Measurements from ENCODE around the gene DLG1.

The DLG1 gene

DNA sequence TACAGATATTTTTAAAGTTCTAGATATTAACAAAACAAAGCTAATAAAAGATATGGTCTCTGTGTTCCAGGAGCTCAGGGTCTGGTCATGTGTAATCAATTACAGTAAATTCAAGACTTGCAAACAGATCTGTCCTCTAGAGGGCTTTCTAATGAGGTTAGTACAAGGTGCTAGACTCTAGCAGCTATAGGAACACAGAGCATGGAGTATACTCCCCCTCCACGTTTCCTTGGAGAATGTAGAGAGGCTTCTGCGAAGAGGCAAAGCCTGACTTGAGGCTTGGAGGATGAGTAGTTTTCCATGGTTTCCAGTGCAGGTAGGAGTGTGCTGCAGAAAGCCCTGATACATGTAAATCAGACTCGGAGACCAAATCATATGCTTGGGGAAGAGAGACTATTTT lies 32.7 kb upstream of the DLG1 start:
- Mint-ChIP-seq H3K27ac (no peak overlapping the region), H3K4me1 (no peaks in the 10 kb centered on the region), H3K36me3 (no peaks in the 10 kb centered on the region), H3K9me3 (no peaks in the 10 kb centered on the region), H3K4me3 (no peak overlapping the region)
- ATAC-seq (no peak), DNase-seq (ENCODE audit: low spot score in 2 of 2) (no peak)

DNA sequence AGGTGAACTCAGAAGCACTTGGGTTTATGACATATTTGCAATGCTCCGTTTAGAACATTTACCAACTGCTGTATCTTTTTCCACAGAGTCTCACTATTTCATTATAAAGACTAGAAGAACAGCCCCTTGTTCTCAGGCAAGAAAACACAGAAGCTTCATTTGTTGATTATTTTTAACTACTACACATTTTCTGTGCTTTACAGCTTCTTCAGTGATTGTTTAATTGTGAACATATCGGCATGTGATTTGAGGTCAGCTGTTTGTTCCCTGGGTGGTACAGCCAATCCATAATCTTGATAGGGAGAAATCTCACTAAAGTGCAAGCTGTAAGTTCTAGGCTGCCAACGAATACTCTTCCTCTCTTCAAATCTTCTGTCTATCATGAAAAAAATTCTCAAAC lies 31.0 kb upstream of the DLG1 start:
- DNase-seq (ENCODE audit: low spot score in 2 of 2) (no peak), ATAC-seq (no peak)
- Mint-ChIP-seq H3K9me3 (no peaks in the 10 kb centered on the region), H3K4me3 (no peak overlapping the region), H3K36me3 (no peaks in the 10 kb centered on the region), H3K27ac (no peak overlapping the region), H3K4me1 (peaks cover 7% of the 10 kb centered on the region)

DNA sequence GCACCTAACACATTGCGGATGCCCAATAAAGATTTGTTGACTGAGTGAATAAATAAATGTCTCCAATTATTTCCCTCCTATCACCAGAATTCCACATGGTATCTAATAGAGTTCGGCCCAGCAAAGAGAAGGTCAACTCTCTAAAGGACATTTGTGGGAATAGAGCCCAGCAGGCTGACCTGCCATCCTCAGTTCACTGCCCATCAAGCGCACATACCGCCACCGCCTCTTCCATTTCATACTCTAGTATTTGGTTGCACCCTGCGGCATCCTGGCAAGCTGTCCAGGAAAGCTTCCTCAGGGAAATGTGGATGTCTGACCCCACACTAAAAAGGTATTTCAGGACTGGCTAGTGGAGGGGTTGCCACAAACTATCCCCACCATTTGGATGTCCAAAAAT lies 29.8 kb upstream of the DLG1 start:
- Mint-ChIP-seq H3K36me3 (no peaks in the 10 kb centered on the region), H3K9me3 (no peaks in the 10 kb centered on the region), H3K4me3 (no peak overlapping the region)

DNA sequence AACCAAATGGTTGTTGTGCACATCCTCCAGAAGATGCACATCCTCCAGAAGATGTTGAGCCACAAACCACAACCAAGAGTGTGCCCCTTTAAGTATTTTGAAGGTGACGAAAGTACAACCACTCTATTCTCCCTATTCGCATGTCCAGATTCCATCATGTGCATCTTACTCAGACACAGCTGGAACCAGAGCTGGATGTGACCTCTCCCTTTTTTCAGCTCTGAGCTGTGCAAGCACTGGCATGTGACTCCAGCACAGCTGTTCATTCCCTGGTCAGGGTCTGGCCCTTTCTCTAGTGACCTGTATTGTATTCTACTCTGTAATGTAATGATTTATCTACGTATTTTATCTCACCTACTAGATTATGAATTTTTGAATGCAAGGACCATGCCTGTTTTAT lies 29.3 kb upstream of the DLG1 start:
- no peak overlapping the region for H3K27ac Mint-ChIP-seq
- DNase-seq (ENCODE audit: low spot score in 2 of 2): no peak
- H3K9me3 Mint-ChIP-seq: no peaks in the 10 kb centered on the region
- H3K4me1 Mint-ChIP-seq: peaks cover 7% of the 10 kb centered on the region
- H3K4me3 Mint-ChIP-seq: no peak overlapping the region
- no peaks in the 10 kb centered on the region for H3K36me3 Mint-ChIP-seq
- no peak for ATAC-seq

More for the DNA sequence above, 29.8 kb upstream of the DLG1 start:
- ATAC-seq (no peak), DNase-seq (ENCODE audit: low spot score in 2 of 2) (no peak)
- Mint-ChIP-seq H3K27ac (no peak overlapping the region), H3K4me1 (peaks cover 7% of the 10 kb centered on the region)

DNA sequence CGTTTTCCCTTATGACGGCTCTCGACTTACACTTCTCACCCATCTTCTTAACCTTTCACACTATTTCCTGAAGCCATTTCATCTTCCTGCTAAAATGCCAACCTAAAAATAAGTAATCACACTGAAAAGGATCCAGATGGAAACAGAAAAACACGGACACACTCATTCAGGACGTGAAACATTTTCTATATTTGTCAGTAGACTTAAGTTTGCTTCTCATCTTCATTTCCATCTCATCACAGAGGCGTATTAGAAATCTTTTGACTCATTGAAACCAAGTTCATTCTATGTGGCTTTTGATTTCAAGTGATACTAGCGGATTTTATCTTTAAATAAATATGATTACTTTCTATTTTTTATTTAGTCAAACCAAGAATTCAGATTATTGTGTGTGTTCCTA lies 27.4 kb upstream of the DLG1 start:
- DNase-seq (ENCODE audit: low spot score in 2 of 2) (no peak), ATAC-seq (peak; percentile 92)
- H3K36me3 Mint-ChIP-seq: no peaks in the 10 kb centered on the region
- H3K27ac Mint-ChIP-seq: no peak overlapping the region
- H3K4me1 Mint-ChIP-seq: peaks cover 7% of the 10 kb centered on the region
- H3K4me3 Mint-ChIP-seq: no peak overlapping the region
- peaks cover 2% of the 10 kb centered on the region for H3K9me3 Mint-ChIP-seq

DNA sequence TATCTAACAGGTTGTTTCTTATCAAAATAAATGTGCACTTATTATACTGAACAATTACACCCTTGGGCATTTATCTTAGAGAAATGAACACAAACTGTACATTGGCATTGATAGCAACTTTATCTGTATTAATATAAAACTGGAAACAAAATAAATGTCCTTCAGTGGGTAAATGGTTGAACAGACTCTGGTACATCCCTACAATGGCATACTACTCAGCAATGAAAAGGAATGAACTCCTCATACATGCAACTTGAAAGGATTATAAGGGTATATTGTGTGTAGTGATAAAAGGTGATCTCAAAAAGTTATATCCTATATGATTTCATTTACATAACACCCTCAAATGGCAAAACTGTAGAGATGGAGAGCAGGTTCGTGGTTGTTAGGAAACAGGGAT lies 23.7 kb upstream of the DLG1 start:
- Mint-ChIP-seq H3K4me3 (no peak overlapping the region), H3K36me3 (no peaks in the 10 kb centered on the region), H3K9me3 (peaks cover 2% of the 10 kb centered on the region), H3K4me1 (peaks cover 7% of the 10 kb centered on the region), H3K27ac (no peak overlapping the region)
- DNase-seq (ENCODE audit: low spot score in 2 of 2) (no peak), ATAC-seq (no peak)

DNA sequence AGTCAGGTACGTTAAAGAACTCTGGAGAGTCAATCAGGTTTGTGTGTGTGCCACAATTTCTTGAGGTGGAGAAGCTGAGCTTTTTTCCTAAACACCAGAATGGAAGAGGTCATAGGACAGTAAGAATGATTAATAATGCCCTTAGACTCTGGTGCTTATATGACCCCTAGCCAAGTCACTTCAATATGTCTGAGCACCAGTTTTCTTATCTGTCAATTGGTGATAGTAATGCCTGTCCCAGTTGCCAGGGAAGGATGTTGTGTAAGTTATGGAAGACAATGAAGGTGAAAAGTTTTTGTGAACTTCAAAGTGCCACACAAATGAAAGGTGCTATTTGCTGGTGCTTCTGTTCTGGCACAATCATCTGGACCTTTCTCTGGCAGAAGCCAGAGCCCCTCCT lies 22.2 kb upstream of the DLG1 start:
- no peaks in the 10 kb centered on the region for H3K36me3 Mint-ChIP-seq
- H3K4me3 Mint-ChIP-seq: no peak overlapping the region
- ATAC-seq: no peak
- peaks cover 2% of the 10 kb centered on the region for H3K9me3 Mint-ChIP-seq
- H3K27ac Mint-ChIP-seq: no peak overlapping the region
- H3K4me1 Mint-ChIP-seq: peaks cover 2% of the 10 kb centered on the region
- no peak for DNase-seq (ENCODE audit: low spot score in 2 of 2)

DNA sequence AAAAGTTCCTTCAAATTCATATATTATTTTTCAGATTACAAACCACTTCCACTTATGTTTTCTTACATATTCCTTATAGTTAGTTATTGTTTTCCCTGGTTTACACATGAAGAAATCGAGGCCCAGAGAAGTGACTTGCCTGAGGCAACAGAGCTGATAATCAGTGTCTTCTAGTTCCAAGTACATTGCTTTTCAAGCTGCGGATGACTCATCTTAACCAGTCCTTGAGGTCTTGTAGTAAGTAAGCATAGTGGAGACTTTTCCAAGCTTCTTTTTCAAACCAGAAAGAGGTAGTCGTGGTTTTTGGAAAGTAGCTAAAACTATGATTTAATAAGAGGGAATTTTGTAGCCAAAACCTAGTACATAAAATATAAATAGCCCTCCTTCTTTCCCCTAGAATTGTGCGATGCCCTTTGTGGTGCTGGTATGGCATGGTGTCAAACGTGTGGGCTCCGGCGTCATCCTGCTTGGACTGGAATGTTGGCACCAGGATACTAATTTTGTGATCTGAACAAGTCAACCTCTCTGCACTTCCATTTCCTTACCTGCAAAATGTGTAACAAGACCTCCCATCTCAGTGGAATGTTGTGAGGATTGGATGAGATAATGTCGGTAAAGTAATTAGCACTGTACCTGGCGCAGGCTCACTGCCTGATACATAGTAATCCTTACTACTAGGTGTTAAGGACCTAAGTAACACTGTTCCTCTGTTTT lies 19.0 kb upstream of the DLG1 start:
- ATAC-seq (no peak), DNase-seq (ENCODE audit: low spot score in 2 of 2) (no peak)
- Mint-ChIP-seq H3K4me3 (no peak overlapping the region), H3K27ac (no peak overlapping the region), H3K9me3 (peaks cover 2% of the 10 kb centered on the region), H3K4me1 (no peaks in the 10 kb centered on the region), H3K36me3 (no peaks in the 10 kb centered on the region)

DNA sequence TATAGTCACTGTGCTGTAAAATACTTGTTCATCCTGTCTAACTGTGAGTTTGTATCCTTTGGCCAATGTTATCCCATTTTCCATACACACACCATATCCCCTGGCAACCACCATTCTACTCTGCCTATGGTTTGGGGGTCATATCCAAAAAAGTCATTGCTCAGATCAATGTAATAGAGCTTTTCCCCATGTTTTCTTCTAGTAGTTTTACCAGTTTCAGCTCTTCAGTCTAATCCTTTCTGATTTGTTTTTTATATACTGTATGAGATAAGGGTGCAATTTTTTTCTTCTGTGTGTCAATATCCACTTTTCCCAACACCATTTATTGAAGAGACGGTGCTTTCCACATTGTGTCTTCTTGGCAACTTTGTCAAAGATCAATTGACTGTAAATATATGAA lies 14.0 kb upstream of the DLG1 start:
- no peak for ATAC-seq
- no peaks in the 10 kb centered on the region for H3K36me3 Mint-ChIP-seq
- no peak overlapping the region for H3K27ac Mint-ChIP-seq
- H3K4me1 Mint-ChIP-seq: peaks cover 11% of the 10 kb centered on the region
- no peaks in the 10 kb centered on the region for H3K9me3 Mint-ChIP-seq
- no peak overlapping the region for H3K4me3 Mint-ChIP-seq
- DNase-seq (ENCODE audit: low spot score in 2 of 2): no peak

DNA sequence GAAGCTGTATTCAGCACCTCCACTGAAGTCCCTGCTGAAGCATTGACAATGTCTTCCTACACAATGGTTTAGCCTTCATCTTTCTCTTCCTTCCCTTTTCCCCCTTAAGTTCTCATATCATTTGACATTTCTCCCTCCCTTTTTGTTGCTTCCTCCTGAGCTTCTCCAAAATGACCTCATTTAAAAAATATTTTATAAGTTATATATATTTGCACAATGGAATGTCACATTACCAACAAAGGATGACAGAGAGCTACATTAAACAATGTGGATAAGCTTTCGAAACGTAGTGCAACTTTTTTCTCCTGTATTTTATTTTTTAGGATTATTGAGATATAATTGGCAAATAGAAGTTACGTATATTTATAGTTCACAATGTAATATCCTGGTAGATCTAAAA lies 13.2 kb upstream of the DLG1 start:
- DNase-seq (ENCODE audit: low spot score in 2 of 2): no peak
- no peak for ATAC-seq
- no peaks in the 10 kb centered on the region for H3K9me3 Mint-ChIP-seq
- no peak overlapping the region for H3K4me3 Mint-ChIP-seq
- H3K27ac Mint-ChIP-seq: no peak overlapping the region
- H3K36me3 Mint-ChIP-seq: no peaks in the 10 kb centered on the region
- peaks cover 12% of the 10 kb centered on the region for H3K4me1 Mint-ChIP-seq

DNA sequence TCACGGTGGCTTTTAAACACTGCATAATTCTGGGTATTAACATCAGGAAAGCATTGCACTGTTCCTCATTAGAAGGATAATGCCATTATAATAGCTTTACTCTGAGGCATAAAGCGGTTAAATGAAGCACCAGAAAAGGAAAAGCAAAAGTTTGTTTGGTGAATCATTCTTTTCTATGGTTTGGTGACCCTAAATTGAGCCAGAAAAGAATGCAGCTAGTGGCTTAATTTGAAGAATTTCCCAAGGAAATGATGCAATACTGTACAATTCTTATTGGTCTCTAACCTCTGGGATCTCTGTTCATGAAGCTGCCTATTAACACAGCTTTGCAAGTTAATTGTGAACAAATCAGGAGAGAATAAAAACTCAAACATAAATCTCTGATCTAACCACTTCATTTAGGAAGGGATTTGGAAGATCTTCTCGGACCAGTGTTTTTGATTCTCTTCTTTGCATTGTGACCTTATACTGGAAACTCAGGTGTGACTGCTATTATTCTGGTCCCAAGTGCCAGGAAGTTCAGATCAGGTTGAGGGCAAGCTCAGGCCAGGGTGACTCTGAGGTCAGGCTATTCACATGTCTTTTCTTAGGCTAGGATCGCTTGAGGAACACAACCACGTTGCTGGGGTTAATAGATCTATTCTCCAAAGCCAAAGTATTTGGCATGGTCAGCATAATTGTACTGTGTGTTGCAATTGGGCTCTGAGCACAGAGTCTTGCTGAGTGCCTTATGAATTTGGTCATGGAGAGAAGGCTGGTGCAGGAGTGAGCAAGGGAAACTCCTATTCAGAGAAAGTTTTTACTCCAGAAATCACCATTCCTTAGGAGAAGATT lies 11.3 kb upstream of the DLG1 start:
- no peak overlapping the region for H3K4me3 Mint-ChIP-seq
- H3K36me3 Mint-ChIP-seq: no peaks in the 10 kb centered on the region
- peak; percentile 43 for ATAC-seq
- H3K4me1 Mint-ChIP-seq: peaks cover 23% of the 10 kb centered on the region
- no peak for DNase-seq (ENCODE audit: low spot score in 2 of 2)
- no peak overlapping the region for H3K27ac Mint-ChIP-seq
- no peaks in the 10 kb centered on the region for H3K9me3 Mint-ChIP-seq

DNA sequence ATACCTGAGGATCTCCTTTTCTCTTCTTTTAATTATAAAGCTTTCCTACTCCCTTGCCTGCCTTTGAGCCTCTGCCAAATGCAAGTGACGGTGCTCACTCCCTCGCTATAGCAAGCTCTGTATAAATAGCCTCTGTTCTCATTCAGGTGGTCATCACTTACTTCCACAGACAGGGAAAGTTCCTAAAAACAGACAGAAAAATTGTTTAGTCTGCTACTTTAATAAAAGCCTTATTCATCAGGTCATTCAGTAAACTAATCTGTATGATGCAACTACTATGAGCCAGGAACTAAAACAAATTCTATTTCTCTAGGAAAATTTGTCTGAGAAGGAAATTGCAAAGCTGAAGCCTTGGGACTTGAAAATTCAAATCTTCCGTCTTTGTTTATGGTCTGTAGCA lies 10.2 kb upstream of the DLG1 start:
- Mint-ChIP-seq H3K4me1 (peaks cover 27% of the 10 kb centered on the region), H3K36me3 (no peaks in the 10 kb centered on the region), H3K4me3 (no peak overlapping the region), H3K9me3 (no peaks in the 10 kb centered on the region), H3K27ac (no peak overlapping the region)
- no peak for DNase-seq (ENCODE audit: low spot score in 2 of 2)
- no peak for ATAC-seq

DNA sequence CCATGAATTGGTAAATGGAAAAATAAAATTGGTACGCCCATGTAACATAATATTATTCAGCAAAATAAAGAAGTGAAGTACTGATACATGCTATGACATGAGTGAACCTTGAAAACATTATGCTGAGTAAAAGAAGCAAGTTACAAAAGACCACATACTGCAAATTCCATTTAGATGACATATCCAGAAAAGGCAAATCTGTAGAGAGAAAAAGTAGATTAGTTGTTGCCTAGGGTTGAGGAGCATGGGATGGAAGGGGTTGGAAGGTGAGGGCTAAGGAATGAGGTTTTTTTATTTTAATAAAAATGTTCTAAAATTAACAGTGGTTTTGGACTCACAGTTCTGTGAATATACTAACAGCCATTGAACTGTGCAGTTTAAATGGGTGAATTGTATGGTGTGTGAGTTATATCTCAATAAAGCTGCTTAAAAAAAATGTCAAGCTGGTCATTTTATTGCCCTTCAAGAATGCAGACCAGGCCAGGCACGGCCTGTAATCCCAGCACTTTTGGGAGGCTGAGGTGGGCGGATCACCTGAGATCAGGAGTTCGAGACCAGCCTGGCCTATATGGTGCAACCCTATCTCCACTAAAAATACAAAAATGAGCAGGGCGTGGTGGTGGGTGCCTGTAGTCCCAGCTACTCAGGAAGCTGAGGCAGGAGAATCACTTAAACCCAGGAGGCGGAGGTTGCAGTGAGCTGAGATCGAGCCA lies 8.1 kb upstream of the DLG1 start:
- peaks cover 39% of the 10 kb centered on the region for H3K4me1 Mint-ChIP-seq
- no peak for DNase-seq (ENCODE audit: low spot score in 2 of 2)
- no peaks in the 10 kb centered on the region for H3K36me3 Mint-ChIP-seq
- ATAC-seq: no peak
- no peak overlapping the region for H3K27ac Mint-ChIP-seq
- H3K4me3 Mint-ChIP-seq: no peak overlapping the region
- H3K9me3 Mint-ChIP-seq: no peaks in the 10 kb centered on the region

DNA sequence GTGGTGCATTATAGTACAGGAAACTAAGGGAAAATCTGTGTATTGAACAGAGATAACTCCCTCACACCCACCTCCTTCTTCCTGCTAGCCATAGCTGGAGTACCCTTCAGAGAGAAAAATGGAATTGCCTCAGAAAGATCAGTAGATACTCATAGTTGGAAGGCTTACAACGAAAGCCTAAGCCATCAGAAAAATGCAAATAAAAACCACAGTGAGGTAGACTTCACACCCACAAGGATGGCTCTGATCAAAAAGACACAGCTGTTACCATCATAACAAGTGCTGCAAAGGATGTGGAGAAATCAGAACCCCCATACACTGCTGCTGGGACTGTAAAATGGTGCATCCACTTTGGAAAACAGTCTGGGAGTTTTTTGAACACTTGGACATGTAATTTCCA lies 7.4 kb upstream of the DLG1 start:
- Mint-ChIP-seq H3K27ac (peak overlapping the region; percentile 14), H3K9me3 (no peaks in the 10 kb centered on the region), H3K4me1 (peaks cover 39% of the 10 kb centered on the region), H3K4me3 (no peak overlapping the region), H3K36me3 (no peaks in the 10 kb centered on the region)
- DNase-seq (ENCODE audit: low spot score in 2 of 2) (no peak), ATAC-seq (peak; percentile 96)

DNA sequence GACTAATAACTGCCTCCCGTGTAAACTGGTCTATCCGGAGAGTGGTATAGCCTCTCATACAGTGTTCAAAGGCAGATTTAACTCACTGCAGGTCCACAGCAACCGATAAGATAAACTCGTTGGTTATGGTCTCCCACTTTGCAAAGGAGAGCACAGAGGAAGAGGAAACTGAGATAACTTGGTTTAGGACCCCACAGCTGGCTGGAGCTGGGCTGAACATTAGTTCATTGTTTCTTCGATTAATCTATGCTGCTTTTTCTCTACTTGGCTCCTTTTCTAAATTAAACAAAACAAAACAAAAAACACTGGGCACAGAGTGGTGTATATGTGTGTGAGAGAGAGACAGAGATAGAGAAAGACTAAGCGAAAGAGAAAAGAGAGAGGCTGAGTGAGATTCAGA lies 5.0 kb upstream of the DLG1 start:
- Mint-ChIP-seq H3K36me3 (no peaks in the 10 kb centered on the region), H3K4me3 (no peak overlapping the region), H3K4me1 (peaks cover 33% of the 10 kb centered on the region), H3K27ac (no peak overlapping the region), H3K9me3 (no peaks in the 10 kb centered on the region)
- no peak for ATAC-seq
- DNase-seq (ENCODE audit: low spot score in 2 of 2): no peak
